BE2C (cell line): ENCODE results near the gene KIF5C.

Experiments used
- DNase-seq: peaks from one replicate; pipeline ENCODE4 v3.0.0-alpha.2; 2020
- H3K27me3 ChIP-seq: fragments of 250-450 bp; sonication (Bioruptor Pico); 2 replicates; pipeline ENCODE4 v1.5.1; 2020; ENCODE audit warnings: mild to moderate bottlenecking
- H3K36me3 ChIP-seq: fragments of 250-450 bp; sonication (Bioruptor Pico); 2 replicates; pipeline ENCODE4 v1.5.1; 2020; ENCODE audit warnings: mild to moderate bottlenecking
- H3K4me1 ChIP-seq: fragments of 250-450 bp; sonication (Bioruptor Pico); 2 replicates; pipeline ENCODE4 v1.5.1; 2020
- H3K4me3 ChIP-seq: 2 replicates; pipeline ENCODE4 v1.5.1; 2011; ENCODE audit warnings: low read depth, low read length
- H3K9me3 ChIP-seq: fragments of 250-450 bp; sonication (Bioruptor Pico); 2 replicates; pipeline ENCODE4 v1.5.1; 2020
- TF ChIP-seq, protein P1 (sequence below): IDR thresholded peaks from 2 replicates; pipeline ENCODE4 v1.5.1; 2012; ENCODE audit warnings: mild to moderate bottlenecking, low read depth, low read length

Gene KIF5C

GRCh38 chr2:148998831-148999200 lies 123.8 kb downstream of the KIF5C start:
- H3K27me3 ChIP-seq: no peaks in the 10 kb centered on the region
- no peaks in the 10 kb centered on the region for H3K9me3 ChIP-seq
- TF ChIP-seq, protein P1, sequence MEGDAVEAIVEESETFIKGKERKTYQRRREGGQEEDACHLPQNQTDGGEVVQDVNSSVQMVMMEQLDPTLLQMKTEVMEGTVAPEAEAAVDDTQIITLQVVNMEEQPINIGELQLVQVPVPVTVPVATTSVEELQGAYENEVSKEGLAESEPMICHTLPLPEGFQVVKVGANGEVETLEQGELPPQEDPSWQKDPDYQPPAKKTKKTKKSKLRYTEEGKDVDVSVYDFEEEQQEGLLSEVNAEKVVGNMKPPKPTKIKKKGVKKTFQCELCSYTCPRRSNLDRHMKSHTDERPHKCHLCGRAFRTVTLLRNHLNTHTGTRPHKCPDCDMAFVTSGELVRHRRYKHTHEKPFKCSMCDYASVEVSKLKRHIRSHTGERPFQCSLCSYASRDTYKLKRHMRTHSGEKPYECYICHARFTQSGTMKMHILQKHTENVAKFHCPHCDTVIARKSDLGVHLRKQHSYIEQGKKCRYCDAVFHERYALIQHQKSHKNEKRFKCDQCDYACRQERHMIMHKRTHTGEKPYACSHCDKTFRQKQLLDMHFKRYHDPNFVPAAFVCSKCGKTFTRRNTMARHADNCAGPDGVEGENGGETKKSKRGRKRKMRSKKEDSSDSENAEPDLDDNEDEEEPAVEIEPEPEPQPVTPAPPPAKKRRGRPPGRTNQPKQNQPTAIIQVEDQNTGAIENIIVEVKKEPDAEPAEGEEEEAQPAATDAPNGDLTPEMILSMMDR: no peak
- H3K36me3 ChIP-seq: no peaks in the 10 kb centered on the region
- no peak overlapping the region for H3K4me3 ChIP-seq
- no peaks in the 10 kb centered on the region for H3K4me1 ChIP-seq
- no peak for DNase-seq

GRCh38 chr2:148999451-148999921 lies 124.5 kb downstream of the KIF5C start:
- Histone ChIP-seq H3K36me3 (no peaks in the 10 kb centered on the region), H3K9me3 (no peaks in the 10 kb centered on the region), H3K27me3 (no peaks in the 10 kb centered on the region), H3K4me1 (no peaks in the 10 kb centered on the region), H3K4me3 (no peak overlapping the region)
- no peak for DNase-seq
- TF ChIP-seq, protein P1: no peak

DNA sequence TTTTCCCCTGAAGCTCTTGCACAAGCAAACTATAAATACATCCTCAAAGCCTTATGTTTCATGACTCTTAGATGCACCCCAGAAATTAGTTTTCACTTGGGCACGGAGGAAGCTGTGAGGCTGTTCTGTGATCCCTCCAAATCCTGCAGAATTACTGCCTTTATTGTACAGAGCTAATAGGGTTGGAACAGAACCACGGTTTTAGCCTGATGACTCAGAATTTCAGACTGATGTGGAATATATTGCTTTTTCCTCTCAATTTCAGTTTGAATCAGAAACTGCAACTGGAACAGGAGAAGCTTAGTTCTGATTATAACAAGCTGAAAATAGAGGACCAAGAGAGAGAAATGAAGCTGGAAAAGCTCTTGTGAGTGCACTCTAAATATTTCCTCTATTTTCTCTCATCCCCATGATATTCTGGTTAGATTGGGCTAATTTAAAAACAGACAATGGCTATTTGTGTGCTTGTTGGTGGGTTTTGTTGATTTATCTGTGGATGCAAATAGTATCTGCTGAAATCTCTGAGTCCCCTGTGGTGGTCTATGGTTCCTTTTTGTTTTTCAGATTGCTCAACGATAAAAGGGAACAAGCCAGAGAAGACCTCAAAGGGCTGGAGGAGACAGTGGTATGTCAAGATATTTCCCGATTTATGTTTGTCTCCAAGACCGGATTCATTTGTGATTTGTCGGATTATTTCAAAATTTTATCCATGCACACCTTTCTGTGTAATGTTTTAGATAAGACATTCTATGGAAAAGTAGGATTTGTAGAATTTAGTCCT lies 125.3 kb downstream of the KIF5C start:
- no peaks in the 10 kb centered on the region for H3K27me3 ChIP-seq
- DNase-seq: no peak
- no peaks in the 10 kb centered on the region for H3K4me1 ChIP-seq
- H3K9me3 ChIP-seq: no peaks in the 10 kb centered on the region
- no peaks in the 10 kb centered on the region for H3K36me3 ChIP-seq
- H3K4me3 ChIP-seq: no peak overlapping the region
- TF ChIP-seq, protein P1: no peak

DNA sequence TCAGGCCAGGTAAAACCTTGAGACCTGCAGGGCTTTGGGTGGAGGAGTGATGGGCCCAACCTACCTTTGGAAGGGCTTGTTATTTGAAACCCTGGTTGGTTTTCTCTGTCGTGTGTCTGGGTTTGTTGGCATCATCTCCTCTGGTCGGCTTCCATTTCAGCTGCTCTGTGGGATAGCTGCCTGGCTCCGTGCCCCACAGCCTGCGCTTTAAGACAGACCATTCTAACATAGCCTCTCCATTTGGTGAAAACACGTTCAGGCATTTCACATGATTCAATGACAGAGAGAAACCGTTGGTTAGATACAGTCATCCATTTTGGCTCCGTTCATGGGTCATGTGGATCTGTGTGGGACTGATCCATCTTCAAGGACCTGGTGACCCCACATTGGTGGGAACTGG lies 126.5 kb downstream of the KIF5C start:
- H3K27me3 ChIP-seq: no peaks in the 10 kb centered on the region
- H3K9me3 ChIP-seq: no peaks in the 10 kb centered on the region
- no peaks in the 10 kb centered on the region for H3K36me3 ChIP-seq
- H3K4me1 ChIP-seq: no peaks in the 10 kb centered on the region
- DNase-seq: no peak
- H3K4me3 ChIP-seq: no peak overlapping the region
- TF ChIP-seq, protein P1: no peak

DNA sequence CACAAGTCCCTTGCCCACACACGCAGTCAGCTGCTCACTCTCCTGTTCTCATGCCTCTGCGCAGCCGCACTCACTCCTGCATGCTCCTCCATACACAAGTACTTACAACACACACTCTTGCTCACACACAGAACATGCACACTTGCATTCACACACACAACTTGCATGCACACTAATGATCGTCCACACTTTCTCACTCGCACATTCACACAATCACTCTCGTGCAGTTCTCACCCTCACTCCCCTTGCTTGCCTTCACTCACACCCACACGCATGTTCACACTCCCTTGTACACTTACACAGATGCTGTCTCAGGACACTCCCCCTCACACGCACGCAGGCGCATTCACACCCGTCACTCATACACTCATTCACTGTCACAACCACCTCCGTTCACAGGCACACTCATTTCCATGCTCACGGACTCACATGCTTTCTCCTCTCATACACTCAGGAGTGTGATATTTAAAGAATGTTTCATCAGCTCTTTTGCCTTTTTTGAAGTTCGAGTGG lies 127.4 kb downstream of the KIF5C start:
- H3K36me3 ChIP-seq: no peaks in the 10 kb centered on the region
- no peak for DNase-seq
- H3K4me3 ChIP-seq: no peak overlapping the region
- no peaks in the 10 kb centered on the region for H3K27me3 ChIP-seq
- H3K9me3 ChIP-seq: no peaks in the 10 kb centered on the region
- TF ChIP-seq, protein P1: no peak
- H3K4me1 ChIP-seq: no peaks in the 10 kb centered on the region

DNA sequence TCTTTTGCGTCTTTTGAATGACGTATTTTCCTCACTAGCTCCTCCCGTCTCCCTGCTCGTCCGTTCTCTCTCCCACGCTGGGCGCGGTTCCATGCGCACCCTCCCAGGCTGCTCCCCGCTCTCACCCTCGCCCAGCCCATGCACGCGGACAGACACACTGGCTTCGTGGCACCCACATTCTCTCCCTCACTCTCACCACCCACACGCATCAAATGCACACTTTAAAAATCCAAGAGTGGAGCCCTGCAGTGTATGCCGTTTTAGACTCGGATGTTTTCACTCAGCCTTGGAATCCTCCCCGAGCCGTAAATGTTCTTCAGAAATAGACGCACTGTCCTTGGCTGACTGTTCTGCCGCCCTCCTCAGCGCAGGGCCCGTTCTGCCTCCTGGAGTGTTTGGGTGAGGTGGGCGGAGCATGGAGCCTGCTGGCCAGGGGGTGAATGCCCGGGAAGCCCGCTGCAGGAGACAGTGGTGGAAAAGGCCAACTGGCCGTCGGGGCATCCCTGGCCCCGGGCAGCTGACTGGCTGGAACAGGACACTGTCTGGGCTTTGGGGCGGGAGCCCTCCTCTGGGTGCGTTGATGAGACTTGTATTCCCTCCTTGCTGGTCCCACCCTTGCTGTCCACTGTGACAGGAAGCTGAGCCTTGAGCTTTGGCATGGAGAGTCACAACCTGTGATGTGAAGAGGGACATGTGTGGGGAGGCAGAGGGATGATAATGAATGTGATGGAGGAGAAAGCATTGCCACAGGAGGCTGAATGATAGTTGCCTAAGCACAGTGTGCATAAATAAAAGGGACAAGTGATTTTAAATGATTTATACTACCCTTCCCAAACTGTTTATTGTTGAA lies 128.1 kb downstream of the KIF5C start:
- no peak for DNase-seq
- Histone ChIP-seq H3K27me3 (no peaks in the 10 kb centered on the region), H3K4me1 (no peaks in the 10 kb centered on the region), H3K36me3 (no peaks in the 10 kb centered on the region), H3K9me3 (no peaks in the 10 kb centered on the region), H3K4me3 (no peak overlapping the region)
- TF ChIP-seq, protein P1: no peak
